NT2/D1 (cell line): ENCODE measurements around the gene AVPR2.

Experiments
- YY1 ChIP-seq: IDR thresholded peaks from 2 replicates; pipeline ENCODE4 v1.6.1; 2011; ENCODE audit not compliant: insufficient read length, insufficient read depth
- ZNF274 ChIP-seq: IDR thresholded peaks from 2 replicates; pipeline ENCODE4 v1.6.1; 2011; ENCODE audit warnings: mild to moderate bottlenecking, low read depth, low read length

- TF ChIP-seq ZNF274: no peak
- TF ChIP-seq YY1: no peak
These were observed 41.1 kb upstream of the AVPR2 start for GRCh38 chrX:153863251-153863991.
